Amniotic stem cell (primary cell): ENCODE results near the gene CPS1.

Source experiments
- DNase-seq: peaks from one replicate; lab custom pipeline; 2025; lab: John Stamatoyannopoulos, UW

CPS1 gene

GRCh38 chr2:210606001-210606400 is 49.6 kb downstream of the CPS1 start:
- no peak for DNase-seq

DNA sequence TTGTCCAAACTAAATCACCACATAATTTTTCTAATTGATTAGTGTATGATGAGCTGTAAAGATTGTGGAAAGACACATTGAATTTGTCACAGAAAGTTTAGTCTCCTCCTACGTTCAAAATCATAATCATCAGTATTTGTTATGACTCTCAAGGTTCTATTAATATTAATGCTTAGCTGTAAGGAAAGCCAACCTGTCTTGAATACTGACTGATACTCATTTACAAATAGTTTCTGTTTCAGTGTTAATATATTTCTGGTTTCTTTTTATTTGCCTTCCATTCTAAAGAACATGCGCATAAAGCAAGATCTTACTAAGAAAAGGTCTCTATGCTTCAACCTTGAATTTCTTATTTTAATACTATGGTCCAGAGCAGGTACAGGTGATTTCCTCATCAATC is 55.1 kb downstream of the CPS1 start:
- no peak for DNase-seq

GRCh38 chr2:210616074-210616473 is 59.7 kb downstream of the CPS1 start:
- no peak for DNase-seq

- DNase-seq = no peak
Observed at GRCh38 chr2:210617318-210617717, 60.9 kb downstream of the CPS1 start.

- DNase-seq = peak; percentile 24
Observed at GRCh38 chr2:210617732-210618330, 61.4 kb downstream of the CPS1 start.

GRCh38 chr2:210620456-210620855 is 64.1 kb downstream of the CPS1 start:
- DNase-seq = no peak

DNA sequence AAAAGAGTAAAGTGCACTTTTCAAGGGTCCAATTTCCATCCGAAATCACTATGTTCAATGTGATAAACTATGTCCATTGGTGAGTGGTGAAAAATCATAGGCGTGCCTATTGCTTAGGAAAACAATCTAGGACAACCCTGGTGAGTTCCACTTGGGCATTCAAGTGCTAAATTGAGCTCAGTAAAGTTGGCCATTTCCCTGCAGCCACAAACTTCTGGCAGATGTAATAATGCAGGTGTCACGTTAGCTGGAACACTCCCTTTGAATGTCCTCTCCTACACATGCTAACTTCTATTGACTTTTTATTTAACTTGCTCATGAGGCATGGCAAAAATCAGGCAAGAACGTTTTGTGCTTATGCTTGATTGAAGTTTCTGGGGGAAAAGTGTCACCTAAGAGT is 67.1 kb downstream of the CPS1 start:
- no peak for DNase-seq

- DNase-seq = no peak
Observed at GRCh38 chr2:210626849-210627248, 70.5 kb downstream of the CPS1 start.

GRCh38 chr2:210630873-210631560 is 74.6 kb downstream of the CPS1 start:
- DNase-seq = no peak

- no peak for DNase-seq
Observed at GRCh38 chr2:210633699-210634098, 77.3 kb downstream of the CPS1 start.

- no peak for DNase-seq
Observed at GRCh38 chr2:210635257-210635656, 78.9 kb downstream of the CPS1 start.

- no peak for DNase-seq
Observed at GRCh38 chr2:210642333-210642732, 85.9 kb downstream of the CPS1 start.

- no peak for DNase-seq
Observed at GRCh38 chr2:210647151-210647550, 90.8 kb downstream of the CPS1 start.

GRCh38 chr2:210654091-210654490 is 97.7 kb downstream of the CPS1 start:
- DNase-seq = no peak

DNA sequence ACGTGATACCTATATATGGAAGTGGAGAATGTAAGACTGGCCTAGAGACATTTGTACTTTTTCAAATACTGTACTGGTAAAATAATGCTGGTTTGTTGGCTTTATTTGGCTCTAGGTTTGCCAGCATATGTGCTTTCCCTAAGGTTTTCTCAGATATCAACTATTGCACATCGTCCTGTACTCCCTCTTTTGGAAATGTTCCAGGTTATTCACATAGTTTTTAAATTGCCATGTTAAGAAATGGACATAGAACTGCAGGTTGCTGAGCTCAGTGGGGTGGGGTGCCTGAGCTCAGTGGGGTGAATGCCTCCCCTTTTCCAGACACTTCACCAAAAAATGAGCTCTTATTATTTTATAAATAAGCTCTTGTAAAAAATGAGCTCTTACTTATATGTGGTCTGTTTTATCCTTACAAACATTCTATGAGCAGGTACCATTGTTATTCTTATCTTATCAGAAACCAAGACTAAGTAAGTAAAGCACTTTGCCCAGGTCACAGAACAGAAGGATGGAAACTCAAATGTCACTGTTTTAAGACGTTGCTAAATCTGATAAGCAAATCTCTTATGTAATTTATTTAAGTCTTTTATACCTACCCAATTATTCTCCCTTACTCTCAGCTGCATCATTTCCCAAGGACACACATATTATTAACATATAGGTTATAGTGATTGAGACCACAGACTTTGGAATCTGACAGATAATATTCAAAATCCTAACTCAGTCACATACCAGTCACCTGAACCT is 99.0 kb downstream of the CPS1 start:
- DNase-seq = no peak

DNA sequence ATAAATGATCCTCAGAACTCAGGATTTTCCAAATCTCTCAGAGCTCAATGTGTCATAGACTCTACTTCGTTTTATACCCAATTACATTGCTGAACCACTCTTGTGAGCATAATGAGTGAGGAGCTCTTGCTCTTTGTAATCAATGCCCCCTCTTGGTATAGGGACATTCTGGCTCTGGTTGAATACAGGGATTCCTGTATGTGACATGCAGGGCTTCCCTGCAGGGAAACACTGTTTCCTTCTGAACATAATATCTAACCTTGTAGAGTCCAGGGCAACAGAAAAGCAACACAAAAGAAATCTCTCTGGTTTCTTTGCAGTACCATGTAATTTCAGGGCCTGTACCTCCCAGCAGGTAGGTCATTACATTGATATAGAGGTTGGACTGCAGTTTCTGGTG is 101.5 kb downstream of the CPS1 start:
- no peak for DNase-seq

DNA sequence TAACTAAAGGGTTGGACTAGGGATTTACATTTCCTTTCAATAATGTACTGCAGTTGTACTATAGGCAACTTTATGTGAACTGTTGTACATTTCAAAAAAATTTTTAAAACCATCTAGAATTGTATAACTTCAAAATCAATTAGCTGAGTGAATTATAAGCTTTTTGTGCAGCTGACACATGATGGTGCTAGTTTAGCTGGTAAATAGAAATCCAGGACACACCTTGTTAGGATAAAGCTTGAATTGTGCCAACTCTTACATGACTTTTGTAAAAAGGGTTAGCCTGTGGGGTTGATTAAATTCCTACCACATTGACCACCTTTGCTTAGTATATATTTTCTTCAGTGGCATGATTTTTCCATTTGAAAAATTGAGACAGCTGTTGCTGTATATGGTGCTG is 104.4 kb downstream of the CPS1 start:
- no peak for DNase-seq

- DNase-seq = no peak
Observed at GRCh38 chr2:210662560-210662959, 106.2 kb downstream of the CPS1 start.

DNA sequence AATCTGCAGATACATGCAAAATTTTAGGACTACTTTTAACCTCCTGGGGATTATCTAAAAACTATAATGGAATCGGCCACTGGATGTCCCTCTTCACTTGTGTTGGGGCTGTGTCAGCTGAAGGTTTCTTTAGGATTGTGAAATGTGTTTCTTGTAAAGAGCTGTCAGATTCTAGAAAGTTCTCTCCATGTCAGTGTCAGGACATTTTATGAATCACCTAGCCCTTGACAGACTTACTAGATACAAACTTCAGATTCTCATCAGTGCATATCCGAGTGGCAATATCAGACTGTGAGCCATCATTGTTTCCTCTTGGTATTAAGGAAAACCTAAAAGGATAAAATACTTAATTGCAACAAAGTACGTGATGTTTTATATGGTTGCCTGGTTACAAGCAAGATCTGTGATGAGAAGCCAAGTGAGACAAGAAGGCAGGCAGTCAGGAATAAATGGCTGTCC is 107.3 kb downstream of the CPS1 start:
- DNase-seq = no peak

- no peak for DNase-seq
Observed at GRCh38 chr2:210667711-210668110, 111.3 kb downstream of the CPS1 start.

GRCh38 chr2:210671065-210671464 is 114.7 kb downstream of the CPS1 start:
- DNase-seq = no peak

GRCh38 chr2:210673117-210673516 is 116.7 kb downstream of the CPS1 start:
- no peak for DNase-seq

GRCh38 chr2:210676067-210676466 is 119.7 kb downstream of the CPS1 start:
- no peak for DNase-seq
